Activated CD8-positive, alpha-beta memory T cell treated with anti-CD3 and anti-CD28 coated beads, Interleukin-2, amount 50 U/mL, for 4 hours (primary cell): ENCODE measurements around the gene PAPPA2.

Experiments used
- DNase-seq: peaks from one replicate; pipeline ENCODE4 v3.0.0-alpha.2; 2020

Gene PAPPA2

GRCh38 chr1:176773038-176773437 lies 310.1 kb downstream of the PAPPA2 start:
- DNase-seq = no peak

- no peak for DNase-seq
Measured at GRCh38 chr1:176774224-176774623, 311.2 kb downstream of the PAPPA2 start.

GRCh38 chr1:176775378-176775777 lies 312.4 kb downstream of the PAPPA2 start:
- DNase-seq = no peak

GRCh38 chr1:176775996-176776395 lies 313.0 kb downstream of the PAPPA2 start:
- DNase-seq = no peak

DNA sequence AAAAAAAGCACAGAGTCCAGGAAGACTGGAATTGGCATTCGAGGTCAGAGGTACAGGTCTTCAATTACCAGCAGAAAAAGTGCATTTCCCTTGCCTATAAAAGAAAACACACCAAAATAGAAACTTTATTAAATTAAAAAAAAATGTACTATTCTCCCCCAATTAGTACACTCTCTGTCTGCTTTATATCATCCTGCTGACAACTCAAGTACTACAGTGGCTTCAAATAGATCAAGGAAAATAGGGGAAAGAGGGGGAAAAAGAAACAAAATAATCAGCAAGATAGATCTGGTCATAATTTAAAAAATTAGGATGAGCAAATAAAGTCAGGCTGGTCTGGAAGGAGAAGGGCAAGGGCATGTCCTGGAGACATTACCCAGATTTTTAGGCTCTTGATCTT lies 315.1 kb downstream of the PAPPA2 start:
- DNase-seq = no peak

DNA sequence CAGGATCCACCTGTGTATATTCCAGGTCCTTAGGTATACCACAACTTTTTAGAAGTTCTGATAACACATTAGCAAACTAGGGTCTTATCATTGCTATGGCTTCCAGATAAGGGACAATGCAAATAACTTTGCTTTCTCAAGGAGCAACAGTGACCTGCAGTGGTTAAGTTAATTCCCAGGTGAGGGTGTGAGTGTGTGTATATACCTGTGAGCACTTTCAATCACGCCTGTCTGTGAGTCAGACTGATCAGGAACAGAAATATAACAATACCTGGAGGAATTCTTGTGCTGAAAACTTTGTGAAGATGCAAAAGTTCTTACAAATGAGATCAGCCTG lies 317.0 kb downstream of the PAPPA2 start:
- no peak for DNase-seq

DNA sequence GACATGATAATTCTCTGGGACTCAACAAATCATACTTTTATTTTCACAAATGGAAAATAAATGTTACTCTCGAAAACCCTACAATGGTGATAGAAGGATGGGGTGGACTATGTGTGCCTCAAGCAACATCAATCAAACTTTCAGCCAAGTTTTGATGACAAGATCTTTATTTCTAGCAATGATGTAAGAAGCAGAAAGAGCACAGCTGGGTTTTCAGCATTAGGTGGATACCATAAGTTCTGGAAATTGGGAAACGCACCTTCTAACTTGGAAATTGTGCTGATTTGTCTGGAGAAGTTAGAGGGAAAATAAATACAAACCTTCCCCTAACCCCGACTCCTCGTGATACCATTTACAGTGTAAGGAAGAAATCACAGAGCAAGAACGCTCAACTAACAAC lies 320.3 kb downstream of the PAPPA2 start:
- no peak for DNase-seq

GRCh38 chr1:176785056-176785455 lies 322.1 kb downstream of the PAPPA2 start:
- no peak for DNase-seq

DNA sequence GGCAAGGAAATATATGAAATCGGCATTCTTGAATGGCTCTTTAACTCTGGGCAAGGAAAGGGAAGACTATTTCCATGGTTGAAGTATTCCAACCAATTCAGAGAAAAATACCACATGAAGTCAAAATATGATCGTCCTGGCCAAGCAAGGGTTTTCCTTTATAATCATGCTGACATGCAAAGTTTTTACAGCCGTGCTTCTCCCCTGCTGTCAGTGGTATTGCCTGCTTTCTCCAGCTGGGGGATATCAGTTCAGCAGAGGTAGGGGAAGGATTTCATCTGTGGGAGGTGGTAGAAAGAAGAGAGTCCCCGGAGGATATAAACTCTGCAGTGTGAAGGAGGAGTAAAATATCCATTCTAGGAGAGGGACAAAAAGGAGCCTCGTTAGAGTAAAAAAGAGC lies 322.8 kb downstream of the PAPPA2 start:
- no peak for DNase-seq

DNA sequence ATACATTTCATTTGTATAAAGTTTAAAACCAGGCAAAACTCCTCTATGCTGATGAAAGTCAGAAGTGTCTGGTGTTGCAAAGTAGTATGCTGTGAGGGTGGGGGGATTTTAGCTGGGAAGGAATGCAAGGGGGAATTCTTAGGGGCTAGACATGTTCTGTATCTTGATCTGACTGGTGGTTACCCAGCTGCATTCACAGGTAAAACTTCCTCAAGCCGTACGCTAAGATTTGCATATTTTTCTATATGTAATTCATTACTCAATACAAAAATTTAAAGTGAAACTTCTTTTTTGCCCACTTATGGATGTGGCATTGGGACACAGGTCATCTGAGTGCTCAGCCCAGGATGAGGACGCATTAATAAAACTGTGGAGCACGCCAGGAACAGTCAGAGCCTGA lies 323.3 kb downstream of the PAPPA2 start:
- DNase-seq = no peak

- DNase-seq = no peak
Measured at GRCh38 chr1:176789571-176790090, 326.7 kb downstream of the PAPPA2 start.

GRCh38 chr1:176790786-176791185 lies 327.8 kb downstream of the PAPPA2 start:
- no peak for DNase-seq

GRCh38 chr1:176791906-176792305 lies 328.9 kb downstream of the PAPPA2 start:
- DNase-seq = no peak

GRCh38 chr1:176794897-176795508 lies 332.0 kb downstream of the PAPPA2 start:
- DNase-seq = no peak

GRCh38 chr1:176795929-176796328 lies 333.0 kb downstream of the PAPPA2 start:
- no peak for DNase-seq

DNA sequence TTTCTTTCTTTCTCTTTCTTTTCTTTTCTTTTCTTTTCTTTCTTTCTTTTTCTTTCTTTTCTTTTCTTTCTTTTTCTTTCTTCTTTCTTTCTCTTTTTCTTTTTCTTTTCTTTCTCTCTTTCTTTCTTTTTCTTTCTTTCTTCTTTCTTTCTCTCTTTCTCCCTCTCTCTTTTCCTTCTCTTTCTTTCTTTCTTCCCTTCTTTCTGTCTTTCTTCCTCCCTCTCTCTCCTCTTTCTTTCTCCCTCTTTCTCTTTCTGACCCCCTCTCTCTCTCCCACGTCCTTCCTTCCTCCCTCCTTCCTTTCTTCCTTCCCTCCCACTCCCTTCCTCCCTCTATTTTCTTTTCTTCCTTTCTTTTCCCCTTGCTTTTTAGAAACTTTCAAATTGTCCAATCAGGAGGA lies 333.6 kb downstream of the PAPPA2 start:
- no peak for DNase-seq

- no peak for DNase-seq
Measured at GRCh38 chr1:176799327-176799726, 336.4 kb downstream of the PAPPA2 start.

DNA sequence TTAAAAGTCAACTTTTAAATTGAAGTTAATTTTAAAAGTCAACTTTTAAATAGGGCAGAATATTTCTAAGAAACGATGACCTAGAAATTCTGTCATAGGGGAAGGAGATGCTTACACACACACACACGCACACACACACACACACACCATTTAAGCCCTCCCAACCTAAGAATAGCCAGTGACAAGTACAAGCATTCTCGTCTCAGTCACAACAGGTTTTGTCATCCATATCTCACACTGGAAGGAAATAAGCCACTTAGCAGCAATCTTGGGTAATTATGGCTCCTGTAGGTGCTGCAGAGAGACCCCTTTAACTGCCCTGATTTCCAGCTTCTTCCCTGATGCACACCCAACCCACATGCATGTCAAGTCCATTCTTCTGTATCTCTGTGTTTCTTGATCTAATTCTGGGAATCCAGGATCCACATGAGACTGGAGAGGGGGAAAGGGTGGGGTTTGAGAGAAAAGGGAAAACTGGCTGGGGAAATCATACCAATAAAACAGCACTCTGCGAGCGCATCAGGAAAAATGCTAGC lies 338.1 kb downstream of the PAPPA2 start:
- DNase-seq = no peak

DNA sequence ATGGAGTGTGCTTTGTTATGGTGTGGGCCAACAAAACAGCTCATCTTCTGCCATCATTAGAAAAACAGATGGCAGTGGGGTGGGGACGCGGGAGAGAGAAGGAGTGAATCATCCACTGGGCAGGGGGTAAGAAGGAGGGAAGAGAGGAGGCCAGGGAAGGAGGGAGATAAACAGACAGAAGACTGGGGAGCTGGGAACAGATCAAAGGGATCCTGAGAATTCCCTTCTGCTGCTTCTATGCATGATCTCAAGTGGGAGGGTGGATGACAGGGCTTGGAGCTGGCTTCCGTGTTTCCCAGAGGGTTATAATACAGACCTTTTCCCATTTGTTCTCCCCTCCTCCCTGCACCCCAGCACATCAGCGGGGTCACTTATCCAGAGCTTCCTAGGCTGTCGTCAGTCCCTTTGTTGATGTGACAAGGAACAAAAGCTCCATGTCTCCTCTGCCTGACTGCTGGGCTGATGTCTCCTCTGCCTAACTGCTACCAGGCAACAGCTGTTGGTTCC lies 338.6 kb downstream of the PAPPA2 start:
- no peak for DNase-seq

DNA sequence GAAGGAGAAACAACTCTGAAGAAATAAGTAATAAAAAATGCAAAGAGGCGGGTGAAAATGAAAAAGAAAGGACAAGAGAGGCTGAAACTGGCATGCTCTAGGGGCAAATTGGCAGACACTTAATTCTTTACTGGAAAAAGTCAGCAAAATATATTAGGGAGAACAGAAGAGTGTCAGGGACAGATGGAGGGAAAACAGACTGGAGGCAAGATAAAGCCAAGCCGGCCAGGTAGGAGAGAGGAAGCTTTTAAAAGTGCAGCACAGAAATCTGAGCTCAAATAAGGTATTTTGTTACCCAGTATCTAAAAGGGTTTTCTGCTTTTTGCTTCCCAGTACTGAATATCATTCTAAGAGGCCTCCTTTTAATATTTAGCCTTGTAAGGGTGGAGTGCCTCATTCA lies 339.3 kb downstream of the PAPPA2 start:
- DNase-seq = no peak

DNA sequence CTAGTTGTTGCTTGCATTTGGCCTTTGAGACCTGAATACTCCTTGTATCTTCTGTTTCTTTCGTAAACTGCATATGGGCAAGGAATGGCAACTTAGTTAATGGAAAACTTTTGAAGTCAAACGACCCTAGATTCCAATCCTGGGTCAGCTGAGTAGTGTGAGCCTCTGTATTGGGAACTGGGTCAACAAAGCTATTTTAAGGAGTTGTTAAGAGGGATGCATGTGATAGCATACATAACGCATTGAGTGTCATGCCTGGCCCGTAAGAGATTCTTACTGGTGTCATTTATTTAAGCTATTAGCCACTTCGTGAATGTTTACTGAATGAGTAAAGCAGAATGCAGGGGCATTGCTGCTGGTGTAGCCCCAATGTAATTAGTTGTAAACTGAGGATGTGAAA lies 340.1 kb downstream of the PAPPA2 start:
- no peak for DNase-seq

DNA sequence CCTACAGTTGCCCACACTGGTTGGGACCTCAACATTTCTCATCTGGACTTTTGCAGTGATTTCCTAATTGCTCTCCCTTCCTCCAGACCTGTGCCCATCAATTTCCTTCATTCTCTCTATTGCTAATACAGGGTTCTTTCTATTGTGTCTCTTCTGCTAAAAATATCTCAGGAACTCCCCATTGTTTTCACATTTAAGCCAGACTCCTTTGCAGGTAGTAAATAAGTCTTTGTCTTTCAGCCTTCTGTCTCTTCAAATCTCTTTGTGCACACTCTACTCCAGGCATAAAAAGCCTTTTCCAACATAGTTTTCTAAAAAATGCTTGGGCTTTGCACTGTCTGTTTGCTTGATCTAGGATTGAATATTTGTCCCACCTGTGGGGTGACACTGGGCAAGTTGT lies 340.6 kb downstream of the PAPPA2 start:
- no peak for DNase-seq

- no peak for DNase-seq
Measured at GRCh38 chr1:176809292-176809691, 346.3 kb downstream of the PAPPA2 start.

DNA sequence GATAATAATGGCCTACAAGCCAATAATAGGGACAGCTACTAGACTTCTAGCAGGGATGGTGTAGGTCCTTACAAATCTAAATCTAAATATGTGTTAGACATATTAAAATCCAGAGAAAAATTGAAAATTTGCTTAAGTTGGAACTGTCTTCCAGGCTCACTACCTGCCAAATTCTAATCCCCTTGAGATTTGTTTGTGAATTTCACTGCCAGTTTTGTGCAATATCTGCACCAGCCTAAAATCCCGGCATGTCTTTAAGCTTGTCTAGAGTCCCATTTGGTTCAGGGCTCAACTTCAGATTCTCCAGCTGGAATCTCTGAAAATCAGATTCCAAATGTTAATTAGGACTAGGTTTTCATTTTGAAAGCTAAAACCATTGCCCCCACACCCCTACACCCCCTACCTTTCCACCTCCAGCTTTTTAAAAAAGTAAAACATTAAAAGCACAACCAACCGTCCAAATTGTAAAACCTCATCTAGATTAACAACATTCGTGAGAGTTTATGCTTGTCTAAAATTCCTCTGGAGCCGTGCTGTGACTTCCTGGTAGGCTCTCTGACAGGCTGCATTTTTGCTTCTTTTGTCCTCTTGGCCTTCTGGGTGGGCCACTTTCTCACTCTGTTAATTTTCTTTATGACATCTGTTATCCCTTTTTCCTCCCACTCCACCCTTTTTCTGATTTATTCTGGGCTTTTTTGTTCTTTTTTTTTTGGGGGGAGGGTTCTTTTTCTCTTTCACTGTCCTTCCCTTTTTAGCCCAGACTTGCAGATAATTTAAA lies 348.7 kb downstream of the PAPPA2 start:
- DNase-seq = no peak
